CD4-positive, alpha-beta T cell (primary cell): Measurements from ENCODE around the gene GBGT1. TPM values are rescaled to one million over a fixed set of nuclear protein-coding genes. Genes with fewer than 3 reads are reported as not detected.

Experiments used
- ATAC-seq: fragments of 200-7000 bp; cut with Tn5 transposase; one replicate; pipeline ENCODE4 v1.10.0; 2022; ENCODE audit warnings: mild to moderate bottlenecking; ENCODE audit not compliant: poor library complexity
- CTCF ChIA-PET: fragments of 350-600 bp; sonication (Branson Sonifier 250); formaldehyde crosslinking; loops from one replicate; lab custom pipeline; 2021; ENCODE audit warnings: antibody characterized with exemption, inconsistent platforms; lab: Charles Lee
- POLR2A ChIA-PET: fragments of 350-600 bp; sonication (Branson Sonifier 250); formaldehyde crosslinking; loops from one replicate; lab custom pipeline; 2021; ENCODE audit warnings: antibody characterized with exemption, inconsistent platforms; lab: Charles Lee
- DNase-seq, 14 experiments: peaks; one replicate each; pipeline ENCODE4 v3.0.0-alpha.2; 2013 to 2020; ENCODE audit warnings: mixed read lengths in 2 of 14
- H3K27ac ChIP-seq, 2 donors: one replicate each; pipeline versions ENCODE4 v1.5.1 to v1.7.0; 2013; ENCODE audit warnings: low read length in 2 of 2, low read depth in 1 of 2, mild to moderate bottlenecking in 1 of 2
- H3K27me3 ChIP-seq, 2 experiments: 1 replicate in 1 of 2; 2 replicates in 1 of 2; pipeline versions ENCODE4 v1.6.1 to v1.7.0; 2013; ENCODE audit warnings: low read length in 2 of 2, control low read depth in 1 of 2, mild to moderate bottlenecking in 1 of 2, moderate library complexity in 1 of 2; ENCODE audit not compliant: insufficient read depth in 2 of 2, control insufficient read depth in 1 of 2
- H3K36me3 ChIP-seq: one replicate; pipeline ENCODE4 v1.6.1; 2013; ENCODE audit warnings: low read length, control low read depth; ENCODE audit not compliant: insufficient read depth
- H3K4me1 ChIP-seq: one replicate; pipeline ENCODE4 v1.6.1; 2013; ENCODE audit warnings: low read length, control low read depth; ENCODE audit not compliant: insufficient read depth
- H3K4me3 ChIP-seq: one replicate; pipeline ENCODE4 v1.5.1; 2013; ENCODE audit warnings: mild to moderate bottlenecking, low read length, moderate library complexity
- H3K9me3 ChIP-seq, 2 experiments: 1 replicate in 1 of 2; 2 replicates in 1 of 2; pipeline versions ENCODE4 v1.6.1 to v1.7.0; 2013; ENCODE audit warnings: low read length in 2 of 2, mild to moderate bottlenecking in 2 of 2, control low read depth in 1 of 2, moderate library complexity in 1 of 2; ENCODE audit not compliant: control insufficient read depth in 1 of 2, insufficient read depth in 1 of 2
- H3K27ac Mint-ChIP-seq: one replicate; pipeline ENCODE4 v1.8.0; 2020; ENCODE audit warnings: mixed read lengths
- H3K27me3 Mint-ChIP-seq: one replicate; pipeline ENCODE4 v1.8.0; 2021; ENCODE audit warnings: mixed read lengths
- H3K36me3 Mint-ChIP-seq: one replicate; pipeline ENCODE4 v1.8.0; 2021; ENCODE audit warnings: low read depth, mixed read lengths
- H3K4me1 Mint-ChIP-seq: one replicate; pipeline ENCODE4 v1.8.0; 2021; ENCODE audit warnings: low read depth, mixed read lengths
- H3K4me3 Mint-ChIP-seq: one replicate; pipeline ENCODE4 v1.8.0; 2020; ENCODE audit warnings: mild to moderate bottlenecking, mixed read lengths
- H3K9me3 Mint-ChIP-seq: one replicate; pipeline ENCODE4 v1.8.0; 2020; ENCODE audit warnings: mixed read lengths
- CTCF ChIP-seq: fragments of 200-600 bp; IDR thresholded peaks from one replicate; pipeline ENCODE4 v1.8.0; 2022; ENCODE audit warnings: antibody characterized with exemption, mild to moderate bottlenecking
- intact Hi-C, 2 experiments: fragments of 100-400 bp; cut with DNase I in 1 of 2; cut with micrococcal nuclease in 1 of 2; formaldehyde crosslinking; loops; one replicate each; pipeline versions ENCODE4 v1.15.1 to v1.9.0; 2023 to 2025; cut with DNase I, micrococcal nuclease
- total RNA-seq, 174 experiments: library from RNA in 2 of 174; stranded (reverse) in 2 of 174; gene quantifications; one replicate each; pipeline ENCODE4 v1.2.3 and lab custom pipeline; 2021 to 2026

The GBGT1 gene
- total RNA-seq, 2 experiments from 2014 or later: 1.3 to 1.8 TPM

GRCh38 chr9:133130685-133131244 lies 32.9 kb downstream of the GBGT1 start:
- H3K4me1 ChIP-seq: peaks cover 100% of the 10 kb centered on the region
- no peaks in the 10 kb centered on the region for H3K9me3 Mint-ChIP-seq
- H3K27ac Mint-ChIP-seq: peak overlapping the region; percentile 99
- H3K36me3 Mint-ChIP-seq: peaks cover 18% of the 10 kb centered on the region
- peak overlapping the region; percentile 67 for H3K4me3 ChIP-seq
- DNase-seq (peak in 13 of 14 experiments; percentile 51 to 90 (median 62)), ATAC-seq (peak; percentile 30)
- peak overlapping the region; percentile 98 for H3K27ac ChIP-seq
- intact Hi-C loops: no loop called here
- H3K27me3 Mint-ChIP-seq: no peaks in the 10 kb centered on the region
- TF ChIP-seq CTCF: no peak
- H3K36me3 ChIP-seq: peaks cover 16% of the 10 kb centered on the region
- H3K27me3 ChIP-seq: no peaks in the 10 kb centered on the region
- peaks cover 80% of the 10 kb centered on the region for H3K4me1 Mint-ChIP-seq
- POLR2A ChIA-PET: interaction anchor here (0.8 to 3.4 kb wide), 5 partner anchors 9 to 100 kb away, joined by 3 to 21 read pairs (median 7); partner anchors contain the start of genes GTF3C5 and RALGDS
- CTCF ChIA-PET: interaction anchor here (0.9 to 3.7 kb wide), 3 partner anchors 14 to 109 kb away, joined by 3 to 25 read pairs (median 11); no protein-coding TSS in a partner anchor
- H3K4me3 Mint-ChIP-seq: peak overlapping the region; percentile 84
- H3K9me3 ChIP-seq: no peaks in the 10 kb centered on the region

GRCh38 chr9:133129001-133129795 lies 34.5 kb downstream of the GBGT1 start:
- Histone ChIP-seq H3K36me3 (peaks cover 16% of the 10 kb centered on the region), H3K4me1 (peaks cover 100% of the 10 kb centered on the region), H3K27ac (peak overlapping the region; percentile 30 to 98), H3K27me3 (no peaks in the 10 kb centered on the region), H3K4me3 (peak overlapping the region; percentile 67), H3K9me3 (no peaks in the 10 kb centered on the region)
- intact Hi-C loops: loop anchor here in 1 of 2 experiments (5.0 kb wide), 1 partner anchor 772 kb away; no protein-coding TSS in a partner anchor
- no peak for ATAC-seq
- Mint-ChIP-seq H3K36me3 (peaks cover 17% of the 10 kb centered on the region), H3K9me3 (no peaks in the 10 kb centered on the region), H3K27ac (peak overlapping the region; percentile 99), H3K4me3 (peak overlapping the region; percentile 72), H3K4me1 (peaks cover 78% of the 10 kb centered on the region), H3K27me3 (no peaks in the 10 kb centered on the region)
- TF ChIP-seq CTCF: no peak
- DNase-seq: no peak
- ChIA-PET CTCF (interaction anchor here (3.7 kb wide), 1 partner anchor 15 kb away, joined by 25 read pairs; no protein-coding TSS in a partner anchor), POLR2A (interaction anchor here (2.0 kb wide), 1 partner anchor 15 kb away, joined by 5 read pairs; no protein-coding TSS in a partner anchor)

GRCh38 chr9:133128152-133128551 lies 35.6 kb downstream of the GBGT1 start:
- Mint-ChIP-seq H3K4me3 (peak overlapping the region; percentile 78), H3K27ac (peak overlapping the region; percentile 96), H3K36me3 (peaks cover 9% of the 10 kb centered on the region), H3K4me1 (peaks cover 78% of the 10 kb centered on the region), H3K9me3 (no peaks in the 10 kb centered on the region), H3K27me3 (no peaks in the 10 kb centered on the region)
- H3K9me3 ChIP-seq: no peaks in the 10 kb centered on the region
- peaks cover 16% of the 10 kb centered on the region for H3K36me3 ChIP-seq
- ATAC-seq (no peak), DNase-seq (no peak)
- POLR2A ChIA-PET: interaction anchor here (2.0 kb wide), 1 partner anchor 16 kb away, joined by 5 read pairs; no protein-coding TSS in a partner anchor
- TF ChIP-seq CTCF: no peak
- H3K4me3 ChIP-seq: peak overlapping the region; percentile 67
- CTCF ChIA-PET: interaction anchor here (3.7 kb wide), 1 partner anchor 16 kb away, joined by 25 read pairs; no protein-coding TSS in a partner anchor
- no peaks in the 10 kb centered on the region for H3K27me3 ChIP-seq
- H3K4me1 ChIP-seq: peaks cover 96% of the 10 kb centered on the region
- peak overlapping the region; percentile 30 to 98 for H3K27ac ChIP-seq
- intact Hi-C loops: loop anchor here in 1 of 2 experiments (5.0 kb wide), 1 partner anchor 771 kb away; no protein-coding TSS in a partner anchor
